Breast epithelium (tissue), 4 donors: ENCODE results near the gene LIPI. TPM values are rescaled to one million over a fixed set of nuclear protein-coding genes. Genes with fewer than 3 reads are reported as not detected.
"Not testable (repeated sequence)": the region's sequence is repeated elsewhere in the genome, so short reads cannot be mapped to it uniquely, and the experiment has no call there.

ENCODE experiments used
- DNase-seq, 2 donors: peaks; one replicate each; pipeline ENCODE4 v3.0.0-alpha.2; 2019; ENCODE audit warnings: low spot score in 2 of 2
- H3K27ac ChIP-seq, 2 donors: fragments of 200-600 bp; sonication (generic) in 1 of 2; one replicate each; pipeline ENCODE4 v1.5.1; 2016 to 2019; ENCODE audit warnings: mild to moderate bottlenecking in 1 of 2
- H3K27me3 ChIP-seq, 2 donors: fragments of 200-600 bp; sonication (generic) in 1 of 2; one replicate each; pipeline versions ENCODE4 v1.5.1 to v1.6.0; 2017 to 2019; ENCODE audit warnings: control low read depth in 1 of 2, mild to moderate bottlenecking in 1 of 2
- H3K36me3 ChIP-seq: fragments of 200-600 bp; one replicate; pipeline ENCODE4 v1.5.1; 2019
- H3K4me1 ChIP-seq, 2 donors: fragments of 200-600 bp; sonication (generic); one replicate each; pipeline ENCODE4 v1.5.1; 2016 to 2019; ENCODE audit warnings: control low read depth in 1 of 2
- H3K4me3 ChIP-seq, 3 donors: fragments of 200-600 bp; sonication (generic); 1 replicate in 2 of 3; 2 replicates in 1 of 3; pipeline ENCODE4 v1.5.1; 2016 to 2019; ENCODE audit warnings: mild to moderate bottlenecking in 3 of 3, moderate library complexity in 2 of 3
- H3K9me3 ChIP-seq, 2 donors: fragments of 200-600 bp; sonication (generic) in 1 of 2; one replicate each; pipeline ENCODE4 v1.5.1; 2016 to 2019; ENCODE audit warnings: control low read depth in 1 of 2
- POLR2A ChIP-seq: fragments of 450-650 bp; IDR thresholded peaks from one replicate; pipeline ENCODE4 v1.6.1; 2016; ENCODE audit warnings: antibody characterized with exemption, mild to moderate bottlenecking, moderate library complexity
- POLR2AphosphoS5 ChIP-seq, 3 donors: sonication (generic); formaldehyde crosslinking; IDR thresholded peaks; one replicate each; pipeline ENCODE4 v1.6.1; 2017; ENCODE audit warnings: antibody characterized with exemption in 3 of 3
- intact Hi-C: fragments of 100-400 bp; cut with DNase I; formaldehyde crosslinking; loops from one replicate; pipeline ENCODE4 v1.15.1; 2023; ENCODE audit warnings: low total_unique reads
- total RNA-seq, 3 donors: library from RNA; depleted of rRNA; stranded (reverse); fragments of >200 nt; gene quantifications; one replicate each; pipeline ENCODE4 v1.1.0, GENCODE V29; 2016
- TF ChIP-seq, protein P1 (sequence below), 3 donors: fragments of 450-650 bp; IDR thresholded peaks; one replicate each; pipeline ENCODE4 v1.5.1; 2016 to 2017; ENCODE audit warnings: antibody characterized with exemption in 3 of 3, mild to moderate bottlenecking in 3 of 3, moderate library complexity in 3 of 3

Gene LIPI
- total RNA-seq, 3 donors from 2014 or later, result not detected

DNA sequence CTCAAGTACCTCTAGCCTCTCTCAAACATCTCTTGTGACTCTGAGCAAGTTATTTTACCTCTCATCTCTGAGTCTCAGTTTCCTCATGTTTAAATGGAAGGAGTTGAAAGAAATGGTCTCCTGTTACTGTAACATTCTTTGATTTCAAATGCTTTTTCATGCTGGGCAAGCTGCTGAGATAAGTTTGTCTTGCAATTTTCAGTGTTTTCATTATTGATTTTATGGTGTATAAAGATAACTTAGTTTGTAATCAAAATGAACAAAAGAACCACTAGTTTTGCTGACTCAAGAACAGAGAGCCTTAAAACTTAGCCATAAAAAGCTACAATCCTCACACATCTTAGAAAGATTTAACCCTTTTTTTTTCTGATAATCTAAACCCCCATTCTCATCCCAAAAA, 4.5 kb downstream of the LIPI start:
- Histone ChIP-seq H3K4me3 (no peak overlapping the region), H3K4me1 (no peaks in the 10 kb centered on the region), H3K27me3 (no peaks in the 10 kb centered on the region), H3K9me3 (peaks cover 0 to 1% of the 10 kb centered on the region in 2 donors), H3K36me3 (no peaks in the 10 kb centered on the region), H3K27ac (no peak overlapping the region)
- TF ChIP-seq POLR2A (no peak), POLR2AphosphoS5 (IDR thresholded peaks at IDR 0.05) (no peak)
- TF ChIP-seq, protein P1, sequence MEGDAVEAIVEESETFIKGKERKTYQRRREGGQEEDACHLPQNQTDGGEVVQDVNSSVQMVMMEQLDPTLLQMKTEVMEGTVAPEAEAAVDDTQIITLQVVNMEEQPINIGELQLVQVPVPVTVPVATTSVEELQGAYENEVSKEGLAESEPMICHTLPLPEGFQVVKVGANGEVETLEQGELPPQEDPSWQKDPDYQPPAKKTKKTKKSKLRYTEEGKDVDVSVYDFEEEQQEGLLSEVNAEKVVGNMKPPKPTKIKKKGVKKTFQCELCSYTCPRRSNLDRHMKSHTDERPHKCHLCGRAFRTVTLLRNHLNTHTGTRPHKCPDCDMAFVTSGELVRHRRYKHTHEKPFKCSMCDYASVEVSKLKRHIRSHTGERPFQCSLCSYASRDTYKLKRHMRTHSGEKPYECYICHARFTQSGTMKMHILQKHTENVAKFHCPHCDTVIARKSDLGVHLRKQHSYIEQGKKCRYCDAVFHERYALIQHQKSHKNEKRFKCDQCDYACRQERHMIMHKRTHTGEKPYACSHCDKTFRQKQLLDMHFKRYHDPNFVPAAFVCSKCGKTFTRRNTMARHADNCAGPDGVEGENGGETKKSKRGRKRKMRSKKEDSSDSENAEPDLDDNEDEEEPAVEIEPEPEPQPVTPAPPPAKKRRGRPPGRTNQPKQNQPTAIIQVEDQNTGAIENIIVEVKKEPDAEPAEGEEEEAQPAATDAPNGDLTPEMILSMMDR (IDR thresholded peaks at IDR 0.05), result no peak
- intact Hi-C loops, result no loop called here
- DNase-seq, result no peak

GRCh38 chr21:14166463-14167223, 44.1 kb downstream of the LIPI start:
- H3K27me3 ChIP-seq, H3K9me3 ChIP-seq, H3K27ac ChIP-seq, H3K4me3 ChIP-seq, H3K36me3 ChIP-seq, H3K4me1 ChIP-seq, DNase-seq, intact Hi-C loops: not testable (repeated sequence)

GRCh38 chr21:14143999-14144398, 66.8 kb downstream of the LIPI start:
- no peaks in the 10 kb centered on the region for H3K36me3 ChIP-seq
- TF ChIP-seq POLR2A, result no peak
- no peak for TF ChIP-seq POLR2AphosphoS5 (IDR thresholded peaks at IDR 0.05)
- TF ChIP-seq, protein P1 (IDR thresholded peaks at IDR 0.05), result no peak
- no peaks in the 10 kb centered on the region for H3K4me1 ChIP-seq
- no peaks in the 10 kb centered on the region for H3K9me3 ChIP-seq
- no peaks in the 10 kb centered on the region for H3K27me3 ChIP-seq
- no peak overlapping the region for H3K4me3 ChIP-seq
- intact Hi-C loops, result no loop called here
- no peak for DNase-seq
- H3K27ac ChIP-seq, result no peak overlapping the region

GRCh38 chr21:14124266-14124665, 86.5 kb downstream of the LIPI start:
- peaks cover 0 to 3% of the 10 kb centered on the region in 2 donors for H3K9me3 ChIP-seq
- H3K27ac ChIP-seq, result no peak overlapping the region
- DNase-seq, result no peak
- H3K4me1 ChIP-seq, result no peaks in the 10 kb centered on the region
- H3K36me3 ChIP-seq, result no peaks in the 10 kb centered on the region
- TF ChIP-seq, protein P1 (IDR thresholded peaks at IDR 0.05), result no peak
- TF ChIP-seq POLR2AphosphoS5 (IDR thresholded peaks at IDR 0.05) (no peak), POLR2A (no peak)
- H3K4me3 ChIP-seq, result no peak overlapping the region
- H3K27me3 ChIP-seq, result no peaks in the 10 kb centered on the region
- intact Hi-C loops, result no loop called here

DNA sequence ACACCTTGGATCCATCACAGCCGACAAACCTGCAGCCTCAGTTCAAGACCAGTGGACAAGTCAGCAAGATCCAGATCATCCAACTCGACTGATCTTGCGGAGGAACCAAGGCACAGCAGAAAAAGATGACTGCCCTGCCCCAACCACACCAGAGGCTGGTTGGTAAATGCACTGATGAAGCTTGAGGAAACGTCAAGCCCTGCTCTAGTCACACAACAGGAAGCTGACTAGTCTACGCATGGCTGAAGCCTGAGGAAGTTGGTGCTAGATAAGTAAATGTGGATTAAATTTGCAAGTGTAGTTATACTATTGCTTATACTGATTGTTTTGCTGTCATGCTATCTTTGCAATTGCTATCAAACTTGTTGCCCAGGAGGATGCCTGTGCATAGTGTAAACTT, 89.0 kb downstream of the LIPI start:
- Histone ChIP-seq H3K36me3 (no peaks in the 10 kb centered on the region), H3K9me3 (peaks cover 0 to 3% of the 10 kb centered on the region in 2 donors), H3K4me1 (no peaks in the 10 kb centered on the region), H3K27me3 (no peaks in the 10 kb centered on the region), H3K27ac (no peak overlapping the region), H3K4me3 (no peak overlapping the region)
- DNase-seq, result no peak
- TF ChIP-seq POLR2A (no peak), POLR2AphosphoS5 (IDR thresholded peaks at IDR 0.05) (no peak)
- TF ChIP-seq, protein P1 (IDR thresholded peaks at IDR 0.05), result no peak
- intact Hi-C loops, result no loop called here
